H1 (cell line): ENCODE results near the gene LCE1B. TPM values are rescaled to one million over a fixed set of nuclear protein-coding genes. Genes with fewer than 3 reads are reported as not detected.

Experiments
- CTCF ChIA-PET: fragments of 300-600 bp; sonication (Branson Sonifier 250); formaldehyde crosslinking; loops from one replicate; lab custom pipeline; 2021; ENCODE audit not compliant: partially characterized antibody; lab: Charles Lee
- POLR2A ChIA-PET: fragments of 300-600 bp; sonication (Branson Sonifier 250); formaldehyde crosslinking; loops from one replicate; lab custom pipeline; 2021; ENCODE audit warnings: inconsistent platforms; ENCODE audit not compliant: partially characterized antibody; lab: Charles Lee
- DNase-seq, 2 experiments: peaks; one replicate each; pipeline versions ENCODE4 v3.0.0 to v3.0.0-alpha.2; 2010 to 2022; ENCODE audit warnings: low spot score in 2 of 2, low read depth in 1 of 2, mixed read lengths in 1 of 2
- FAIRE-seq: peaks from 2 replicates; lab custom pipeline; 2011; peaks lifted over from hg19 to GRCh38; lab: Jason Lieb, UNC
- H2AFZ ChIP-seq: 2 replicates; pipeline ENCODE4 v1.8.1; 2012; ENCODE audit warnings: low read length, inconsistent platforms
- H2AK5ac ChIP-seq: 2 replicates; pipeline ENCODE4 v1.6.1; 2013; ENCODE audit warnings: low read depth, low read length
- H2BK120ac ChIP-seq: replicated peaks from 2 replicates; pipeline ENCODE3; 2013; ENCODE audit warnings: low read depth, low read length, inconsistent platforms
- H2BK12ac ChIP-seq: 2 replicates; pipeline ENCODE4 v1.6.1; 2013; ENCODE audit warnings: low read depth, low read length
- H2BK15ac ChIP-seq: 2 replicates; pipeline ENCODE4 v1.6.1; 2013; ENCODE audit warnings: low read length
- H2BK20ac ChIP-seq: 2 replicates; pipeline ENCODE4 v1.6.1; 2013; ENCODE audit warnings: low read length
- H2BK5ac ChIP-seq: 2 replicates; pipeline ENCODE4 v1.6.1; 2013; ENCODE audit warnings: low read depth, low read length
- H3K14ac ChIP-seq: 2 replicates; pipeline ENCODE4 v1.6.1; 2013; ENCODE audit warnings: inconsistent platforms; ENCODE audit not compliant: insufficient read length
- H3K18ac ChIP-seq: 2 replicates; pipeline ENCODE4 v1.6.1; 2013; ENCODE audit warnings: low read length; ENCODE audit errors: extremely low read depth
- H3K23ac ChIP-seq: 2 replicates; pipeline ENCODE4 v1.6.1; 2013; ENCODE audit warnings: inconsistent platforms; ENCODE audit not compliant: insufficient read length
- H3K23me2 ChIP-seq: 2 replicates; pipeline ENCODE4 v1.6.1; 2013; ENCODE audit warnings: low read depth, low read length
- H3K27ac ChIP-seq: 2 replicates; pipeline ENCODE4 v1.6.1; 2011; ENCODE audit warnings: low read depth, low read length, inconsistent platforms
- H3K27me3 ChIP-seq, 4 experiments: replicated peaks in 1 of 4; 1 replicate in 1 of 4; 2 replicates in 3 of 4; pipeline versions ENCODE4 v1.6.1 to v1.8.1; 2011 to 2013; ENCODE audit warnings: low read length in 3 of 4, mild to moderate bottlenecking in 3 of 4, inconsistent platforms in 2 of 4, mixed read lengths in 2 of 4, moderate library complexity in 1 of 4; ENCODE audit not compliant: control insufficient read depth in 3 of 4, insufficient read depth in 3 of 4; ENCODE audit errors: extremely low read depth in 1 of 4
- H3K36me3 ChIP-seq, 4 experiments: 2 replicates each; pipeline versions ENCODE4 v1.6.1 to v1.8.1; 2011 to 2013; ENCODE audit warnings: mild to moderate bottlenecking in 4 of 4, low read length in 3 of 4, moderate library complexity in 2 of 4, control low read depth in 1 of 4, inconsistent platforms in 1 of 4; ENCODE audit not compliant: insufficient read depth in 4 of 4, control insufficient read depth in 2 of 4
- H3K4ac ChIP-seq: replicated peaks from 2 replicates; pipeline ENCODE3; 2013; ENCODE audit warnings: low read length, low read depth, mixed read lengths, inconsistent platforms; ENCODE audit not compliant: insufficient read length
- H3K4me1 ChIP-seq, 4 experiments: replicated peaks in 1 of 4; 1 replicate in 1 of 4; 2 replicates in 3 of 4; pipeline versions ENCODE4 v1.6.1 to v1.8.1; 2011 to 2013; ENCODE audit warnings: low read length in 3 of 4, inconsistent platforms in 2 of 4, mixed read lengths in 1 of 4; ENCODE audit not compliant: insufficient read depth in 4 of 4, control insufficient read depth in 3 of 4
- H3K4me2 ChIP-seq, 2 experiments: 2 replicates each; pipeline versions ENCODE4 v1.6.1 to v1.8.1; 2011 to 2013; ENCODE audit warnings: low read depth in 2 of 2, low read length in 2 of 2, control low read depth in 1 of 2, inconsistent platforms in 1 of 2, mild to moderate bottlenecking in 1 of 2; ENCODE audit not compliant: insufficient read depth in 1 of 2
- H3K4me3 ChIP-seq, 4 experiments: fragments of 200-600, 300-600 bp in 1 of 4; sonication (generic), shearing (Covaris generic), sonication (Bioruptor Twin) in 1 of 4; 2 replicates each; pipeline versions ENCODE4 v1.5.1 to v1.8.1; 2011 to 2016; ENCODE audit warnings: low read length in 4 of 4, low read depth in 3 of 4, control low read depth in 2 of 4, inconsistent platforms in 2 of 4, mild to moderate bottlenecking in 2 of 4, mixed read lengths in 1 of 4, moderate library complexity in 1 of 4; ENCODE audit not compliant: insufficient read depth in 2 of 4; ENCODE audit errors: extremely low read depth in 1 of 4
- H3K56ac ChIP-seq: replicated peaks from 2 replicates; pipeline ENCODE3; 2013; ENCODE audit warnings: low read depth, mild to moderate bottlenecking, mixed read lengths, low read length, inconsistent platforms; ENCODE audit not compliant: insufficient read length
- H3K79me1 ChIP-seq: 2 replicates; pipeline ENCODE4 v1.6.1; 2013; ENCODE audit warnings: low read depth, low read length, control low read depth
- H3K79me2 ChIP-seq, 2 experiments: 2 replicates each; pipeline versions ENCODE4 v1.6.1 to v1.8.1; 2012 to 2013; ENCODE audit warnings: low read length in 2 of 2, mild to moderate bottlenecking in 2 of 2, inconsistent platforms in 1 of 2; ENCODE audit not compliant: insufficient read depth in 2 of 2, control insufficient read depth in 1 of 2
- H3K9ac ChIP-seq, 4 experiments: replicated peaks in 1 of 4; 1 replicate in 1 of 4; 2 replicates in 3 of 4; pipeline versions ENCODE4 v1.6.1 to v1.8.1; 2011 to 2013; ENCODE audit warnings: low read depth in 3 of 4, low read length in 3 of 4, control low read depth in 2 of 4, mild to moderate bottlenecking in 2 of 4, moderate library complexity in 2 of 4, inconsistent platforms in 1 of 4; ENCODE audit errors: extremely low read depth in 1 of 4
- H3K9me3 ChIP-seq, 2 experiments: 2 replicates each; pipeline versions ENCODE4 v1.6.1 to v1.8.1; 2012 to 2013; ENCODE audit warnings: mild to moderate bottlenecking in 2 of 2, moderate library complexity in 2 of 2, control low read depth in 1 of 2, inconsistent platforms in 1 of 2, low read depth in 1 of 2, low read length in 1 of 2, mixed read lengths in 1 of 2; ENCODE audit not compliant: insufficient read depth in 2 of 2
- H4K20me1 ChIP-seq, 2 experiments: replicated peaks in 1 of 2; 2 replicates each; pipeline versions ENCODE3 to v1.8.1; 2011 to 2013; ENCODE audit warnings: inconsistent platforms in 2 of 2, low read length in 2 of 2, mild to moderate bottlenecking in 1 of 2; ENCODE audit not compliant: insufficient read depth in 2 of 2, control insufficient read depth in 1 of 2
- H4K5ac ChIP-seq: 2 replicates; pipeline ENCODE4 v1.6.1; 2013; ENCODE audit warnings: low read length, low read depth, mixed read lengths, inconsistent platforms; ENCODE audit not compliant: insufficient read length
- H4K8ac ChIP-seq: 2 replicates; pipeline ENCODE4 v1.8.0; 2013; ENCODE audit warnings: mild to moderate bottlenecking, moderate library complexity, low read length, inconsistent platforms; ENCODE audit not compliant: insufficient read depth; ENCODE audit errors: extremely low read depth
- H4K91ac ChIP-seq: replicated peaks from 2 replicates; pipeline ENCODE3; 2013; ENCODE audit warnings: low read length, mixed read lengths, inconsistent platforms; ENCODE audit not compliant: insufficient read length
- CBX5 ChIP-seq: fragments of 300-800, 300-1000 bp; sonication (generic); IDR thresholded peaks from 2 replicates; pipeline ENCODE4 v1.7.1; 2016; ENCODE audit warnings: antibody characterized with exemption, low read length, low read depth
- POU5F1 ChIP-seq: IDR thresholded peaks from 2 replicates; pipeline ENCODE4 v1.6.1; 2011; ENCODE audit warnings: low read depth, mild to moderate bottlenecking, low read length, moderate library complexity
- WGBS, 2 experiments: shearing (Covaris generic) in 1 of 2; methylation state at CpG; one replicate each; pipeline versions ENCODE4 v1.1.6 to v1.1.7; 2013 to 2015; ENCODE audit warnings: low lambda C conversion rate in 2 of 2, mixed read lengths in 2 of 2, inconsistent platforms in 1 of 2, low coverage in 1 of 2, missing lambda C conversion rate in 1 of 2; ENCODE audit not compliant: insufficient replicate concordance in 2 of 2, insufficient coverage in 1 of 2, insufficient read length in 1 of 2; ENCODE audit errors: extremely low coverage in 1 of 2, missing lambda C conversion rate in 1 of 2; 5-methylcytosine and 5-hydroxymethylcytosine counted together
- polyA plus RNA-seq, 7 experiments: library from polyadenylated mRNA; depleted of rRNA in 3 of 7; stranded (reverse) in 5 of 7; unstranded in 2 of 7; fragments of >200 nt in 5 of 7; fragments of 200-250 nt in 2 of 7; gene quantifications; 1 replicate in 5 of 7; 2 replicates in 1 of 7; 4 replicates in 1 of 7; pipeline versions ENCODE4 v1.2.1 to v1.2.3, GENCODE V29; 2011 to 2013; ENCODE audit warnings: missing spikeins in 2 of 7, mixed read lengths in 2 of 7
- total RNA-seq: library from RNA; stranded (reverse); fragmentation: NEBNext Ultra II Directional; extraction: Animal tissue kit (Norgen Biotek cat#: 25700); gene quantifications from 2 replicates; pipeline ENCODE4 v1.2.1, GENCODE V29; 2021

Gene LCE1B
- total and polyA plus RNA-seq, 2 of the 8 experiments (the other 6 are each of a cell fraction or from before 2014, with no cell fraction given) = not detected

GRCh38 chr1:152801333-152801732 is 10.4 kb upstream of the LCE1B start:
- no peak overlapping the region for H3K4ac ChIP-seq
- DNase-seq = no peak
- no peak overlapping the region for H3K18ac ChIP-seq
- H2AFZ ChIP-seq = no peak overlapping the region
- no peak overlapping the region for H3K23ac ChIP-seq
- H3K56ac ChIP-seq = no peak overlapping the region
- no peak overlapping the region for H3K27ac ChIP-seq
- H3K27me3 ChIP-seq = no peaks in the 10 kb centered on the region
- H3K4me3 ChIP-seq = no peak overlapping the region
- H3K79me1 ChIP-seq = no peaks in the 10 kb centered on the region
- peaks cover 56 to 77% of the 10 kb centered on the region in 2 experiments for H3K9me3 ChIP-seq
- TF ChIP-seq CBX5 (no peak), POU5F1 (no peak)
- H3K9ac ChIP-seq = no peak overlapping the region
- ChIA-PET POLR2A (no interaction called here), CTCF (interaction anchor here (0.6 kb wide), 1 partner anchor 749 kb away, joined by 3 read pairs; no protein-coding TSS in a partner anchor)
- no peak overlapping the region for H2AK5ac ChIP-seq
- 67% methylated on average over 1 of the region's 1 CpG; no CpG with 5 or more reads in 1 of the 2 experiments for WGBS, 2 experiments
- H2BK15ac ChIP-seq = no peak overlapping the region
- no peak overlapping the region for H2BK5ac ChIP-seq
- no peak overlapping the region for H3K14ac ChIP-seq
- no peaks in the 10 kb centered on the region for H4K20me1 ChIP-seq
- H4K8ac ChIP-seq = no peak overlapping the region
- no peak overlapping the region for H2BK12ac ChIP-seq
- H3K36me3 ChIP-seq = no peaks in the 10 kb centered on the region
- no peak overlapping the region for H3K4me2 ChIP-seq
- no peaks in the 10 kb centered on the region for H3K23me2 ChIP-seq
- FAIRE-seq = no peak
- no peak overlapping the region for H2BK120ac ChIP-seq
- no peak overlapping the region for H4K91ac ChIP-seq
- no peak overlapping the region for H2BK20ac ChIP-seq
- no peaks in the 10 kb centered on the region for H3K4me1 ChIP-seq
- no peaks in the 10 kb centered on the region for H3K79me2 ChIP-seq
- H4K5ac ChIP-seq = no peak overlapping the region
